Neural crest cell (in vitro differentiated cells): Measurements from ENCODE around the gene GOSR2. TPM values are rescaled to one million over a fixed set of nuclear protein-coding genes. Genes with fewer than 3 reads are reported as not detected.
A peak's percentile ranks its signal among the peaks of the same experiment; 100 is the strongest.

Experiments used
- DNase-seq: peaks from one replicate; pipeline ENCODE4 v3.0.0; 2021; ENCODE audit warnings: low read depth, mixed read lengths, low spot score
- H3K27ac Mint-ChIP-seq: one replicate; pipeline ENCODE4 v1.8.0; 2021; ENCODE audit warnings: mild to moderate bottlenecking, mixed read lengths; ENCODE audit not compliant: unreplicated experiment
- H3K27me3 Mint-ChIP-seq: 2 replicates; pipeline ENCODE4 v1.8.0; 2021; ENCODE audit warnings: low read depth, mild to moderate bottlenecking, mixed read lengths
- H3K36me3 Mint-ChIP-seq: 2 replicates; pipeline ENCODE4 v1.8.0; 2021; ENCODE audit warnings: low read depth, mild to moderate bottlenecking, mixed read lengths
- H3K4me1 Mint-ChIP-seq: 2 replicates; pipeline ENCODE4 v1.8.0; 2021; ENCODE audit warnings: mixed read lengths
- H3K4me3 Mint-ChIP-seq: one replicate; pipeline ENCODE4 v1.8.0; 2021; ENCODE audit warnings: mild to moderate bottlenecking, mixed read lengths
- H3K9me3 Mint-ChIP-seq: 2 replicates; pipeline ENCODE4 v1.8.0; 2021; ENCODE audit warnings: mixed read lengths
- CTCF ChIP-seq: fragments of 200-600 bp; sonication (generic); conservative IDR thresholded peaks from 2 replicates; pipeline ENCODE4 v1.5.0; 2021; ENCODE audit warnings: antibody characterized with exemption, mild to moderate bottlenecking
- total RNA-seq: library from RNA; stranded (reverse); gene quantifications from 2 replicates; pipeline ENCODE4 v1.2.1, GENCODE V29; 2021

GOSR2 gene
- total RNA-seq, 1 donor from 2014 or later, result 46.1 TPM

- Mint-ChIP-seq H3K9me3 (no peaks in the 10 kb centered on the region), H3K27ac (no peak overlapping the region), H3K27me3 (no peaks in the 10 kb centered on the region), H3K4me3 (peak overlapping the region; percentile 56), H3K36me3 (no peaks in the 10 kb centered on the region), H3K4me1 (peaks cover 27% of the 10 kb centered on the region)
- no peak for DNase-seq
- no peak for TF ChIP-seq CTCF
Observed at GRCh38 chr17:46943501-46944393, 20.8 kb downstream of the GOSR2 start.

- H3K9me3 Mint-ChIP-seq, result no peaks in the 10 kb centered on the region
- TF ChIP-seq CTCF, result no peak
- H3K27me3 Mint-ChIP-seq, result no peaks in the 10 kb centered on the region
- H3K4me1 Mint-ChIP-seq, result peaks cover 27% of the 10 kb centered on the region
- peak overlapping the region; percentile 42 for H3K4me3 Mint-ChIP-seq
- no peak for DNase-seq
- H3K36me3 Mint-ChIP-seq, result no peaks in the 10 kb centered on the region
- peak overlapping the region; percentile 70 for H3K27ac Mint-ChIP-seq
Observed at GRCh38 chr17:46944931-46945330, 22.0 kb downstream of the GOSR2 start.

- H3K4me1 Mint-ChIP-seq, result peaks cover 22% of the 10 kb centered on the region
- no peaks in the 10 kb centered on the region for H3K9me3 Mint-ChIP-seq
- peaks cover 5% of the 10 kb centered on the region for H3K27me3 Mint-ChIP-seq
- DNase-seq, result no peak
- H3K27ac Mint-ChIP-seq, result no peak overlapping the region
- no peak overlapping the region for H3K4me3 Mint-ChIP-seq
- no peak for TF ChIP-seq CTCF
- no peaks in the 10 kb centered on the region for H3K36me3 Mint-ChIP-seq
Observed at GRCh38 chr17:46947216-46947615, 24.3 kb downstream of the GOSR2 start.

GRCh38 chr17:46948544-46948943, 25.6 kb downstream of the GOSR2 start:
- H3K36me3 Mint-ChIP-seq, result no peaks in the 10 kb centered on the region
- DNase-seq, result no peak
- no peak for TF ChIP-seq CTCF
- H3K27me3 Mint-ChIP-seq, result peaks cover 7% of the 10 kb centered on the region
- peaks cover 13% of the 10 kb centered on the region for H3K4me1 Mint-ChIP-seq
- no peaks in the 10 kb centered on the region for H3K9me3 Mint-ChIP-seq
- no peak overlapping the region for H3K4me3 Mint-ChIP-seq
- H3K27ac Mint-ChIP-seq, result no peak overlapping the region

GRCh38 chr17:46949291-46950174, 26.6 kb downstream of the GOSR2 start:
- Mint-ChIP-seq H3K9me3 (peaks cover 3% of the 10 kb centered on the region), H3K4me3 (no peak overlapping the region), H3K36me3 (no peaks in the 10 kb centered on the region), H3K27me3 (peaks cover 7% of the 10 kb centered on the region), H3K27ac (no peak overlapping the region), H3K4me1 (peaks cover 8% of the 10 kb centered on the region)
- no peak for TF ChIP-seq CTCF
- no peak for DNase-seq
